Ovary (tissue), 3 donors: Measurements from ENCODE around the gene TMEM150B.

ENCODE experiments used
- POLR2A ChIP-seq: fragments of 450-650 bp; IDR thresholded peaks from one replicate; pipeline ENCODE4 v1.6.1; 2017; ENCODE audit warnings: antibody characterized with exemption, mild to moderate bottlenecking, moderate library complexity
- TF ChIP-seq, protein P1 (sequence below), 3 donors: fragments of 450-650 bp in 2 of 3; fragments of 200-600 bp in 1 of 3; IDR thresholded peaks; one replicate each; pipeline versions ENCODE4 v1.5.1 to v1.8.0; 2016 to 2022; ENCODE audit warnings: antibody characterized with exemption in 3 of 3, mild to moderate bottlenecking in 1 of 3
- donor health status: DM: no; HTN: no; CAD: no.

DNA sequence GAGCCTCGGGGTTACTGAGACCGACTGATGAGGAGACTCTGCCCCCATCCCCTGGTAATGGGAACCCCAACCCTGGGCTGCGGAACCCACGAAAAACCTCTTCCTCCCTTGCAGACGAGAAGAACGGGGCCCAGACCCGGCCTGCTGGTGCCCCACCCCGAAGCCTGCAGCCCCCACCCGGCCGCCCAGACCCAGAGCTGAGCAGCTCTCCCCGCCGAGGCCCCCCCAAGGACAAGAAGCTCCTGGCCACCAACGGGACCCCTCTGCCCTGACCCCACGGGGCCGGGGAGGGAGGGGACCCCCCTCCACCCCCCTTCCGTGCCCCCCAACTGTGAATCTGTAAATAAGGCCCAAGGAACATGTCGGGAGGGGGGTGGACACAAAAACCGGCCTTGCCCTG is 13.3 kb downstream of the TMEM150B start:
- TF ChIP-seq, protein P1, sequence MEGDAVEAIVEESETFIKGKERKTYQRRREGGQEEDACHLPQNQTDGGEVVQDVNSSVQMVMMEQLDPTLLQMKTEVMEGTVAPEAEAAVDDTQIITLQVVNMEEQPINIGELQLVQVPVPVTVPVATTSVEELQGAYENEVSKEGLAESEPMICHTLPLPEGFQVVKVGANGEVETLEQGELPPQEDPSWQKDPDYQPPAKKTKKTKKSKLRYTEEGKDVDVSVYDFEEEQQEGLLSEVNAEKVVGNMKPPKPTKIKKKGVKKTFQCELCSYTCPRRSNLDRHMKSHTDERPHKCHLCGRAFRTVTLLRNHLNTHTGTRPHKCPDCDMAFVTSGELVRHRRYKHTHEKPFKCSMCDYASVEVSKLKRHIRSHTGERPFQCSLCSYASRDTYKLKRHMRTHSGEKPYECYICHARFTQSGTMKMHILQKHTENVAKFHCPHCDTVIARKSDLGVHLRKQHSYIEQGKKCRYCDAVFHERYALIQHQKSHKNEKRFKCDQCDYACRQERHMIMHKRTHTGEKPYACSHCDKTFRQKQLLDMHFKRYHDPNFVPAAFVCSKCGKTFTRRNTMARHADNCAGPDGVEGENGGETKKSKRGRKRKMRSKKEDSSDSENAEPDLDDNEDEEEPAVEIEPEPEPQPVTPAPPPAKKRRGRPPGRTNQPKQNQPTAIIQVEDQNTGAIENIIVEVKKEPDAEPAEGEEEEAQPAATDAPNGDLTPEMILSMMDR (IDR thresholded peaks at IDR 0.05), result no peak
- TF ChIP-seq POLR2A, result no peak
